ENCODE results near the gene NEBL. TPM values are rescaled to one million over a fixed set of nuclear protein-coding genes. Genes with fewer than 3 reads are reported as not detected.

Gene NEBL
- total RNA-seq, 4 donors from 2014 or later, result 52.0 to 100 (median 62.3) TPM

GRCh38 chr10:20922033-20922432 is 24.9 kb upstream of the NEBL start:
- TF ChIP-seq POLR2A (IDR thresholded peaks at IDR 0.05), result no peak
- TF ChIP-seq CTCF (IDR thresholded peaks at IDR 0.05), result no peak

GRCh38 chr10:20920061-20920460 is 22.9 kb upstream of the NEBL start:
- 74 to 82% methylated on average over 2 of the region's 2 CpGs for WGBS, 2 donors
- no peak overlapping the region for H3K4me3 ChIP-seq (ENCODE audit: low read depth, poor library complexity, severe bottlenecking)
- intact Hi-C loops (cut with DNase I; ENCODE audit: low total_unique reads), result no loop called here
- no peak for DNase-seq (ENCODE audit: low spot score in 2 of 2)
- TF ChIP-seq CTCF (IDR thresholded peaks at IDR 0.05) (no peak), POLR2A (IDR thresholded peaks at IDR 0.05) (no peak)

More at GRCh38 chr10:20922033-20922432, 24.9 kb upstream of the NEBL start:
- intact Hi-C loops (cut with DNase I; ENCODE audit: low total_unique reads), result no loop called here
- no peak for DNase-seq (ENCODE audit: low spot score in 2 of 2)
- no peak overlapping the region for H3K4me3 ChIP-seq (ENCODE audit: low read depth, poor library complexity, severe bottlenecking)
- 90 to 92% methylated on average over 4 of the region's 4 CpGs for WGBS, 2 donors

- no peak overlapping the region for H3K4me3 ChIP-seq (ENCODE audit: low read depth, poor library complexity, severe bottlenecking)
- WGBS, 2 donors, result 62 to 82% methylated on average over 4 of the region's 4 CpGs
- TF ChIP-seq POLR2A (IDR thresholded peaks at IDR 0.05) (no peak), CTCF (IDR thresholded peaks at IDR 0.05) (no peak)
- intact Hi-C loops (cut with DNase I; ENCODE audit: low total_unique reads), result no loop called here
- no peak for DNase-seq (ENCODE audit: low spot score in 2 of 2)
Measured at GRCh38 chr10:20919481-20919880, 22.4 kb upstream of the NEBL start.

- H3K4me3 ChIP-seq (ENCODE audit: low read depth, poor library complexity, severe bottlenecking), result no peak overlapping the region
- TF ChIP-seq CTCF (IDR thresholded peaks at IDR 0.05) (no peak), POLR2A (IDR thresholded peaks at IDR 0.05) (no peak)
- DNase-seq (ENCODE audit: low spot score in 2 of 2), result no peak
- WGBS, 2 donors, result 77 to 94% methylated on average over 1 of the region's 1 CpG
- intact Hi-C loops (cut with DNase I; ENCODE audit: low total_unique reads), result no loop called here
Measured at GRCh38 chr10:20916976-20917375, 19.9 kb upstream of the NEBL start.

- DNase-seq (ENCODE audit: low spot score in 2 of 2), result no peak
- WGBS, 2 donors, result 79 to 82% methylated on average over 1 of the region's 1 CpG
- H3K4me3 ChIP-seq (ENCODE audit: low read depth, poor library complexity, severe bottlenecking), result no peak overlapping the region
- TF ChIP-seq POLR2A (IDR thresholded peaks at IDR 0.05), result no peak
- intact Hi-C loops (cut with DNase I; ENCODE audit: low total_unique reads), result no loop called here
Measured at GRCh38 chr10:20912969-20913368, 15.9 kb upstream of the NEBL start.

GRCh38 chr10:20911626-20912025 is 14.5 kb upstream of the NEBL start:
- no peak for DNase-seq (ENCODE audit: low spot score in 2 of 2)
- intact Hi-C loops (cut with DNase I; ENCODE audit: low total_unique reads), result no loop called here
- no peak overlapping the region for H3K4me3 ChIP-seq (ENCODE audit: low read depth, poor library complexity, severe bottlenecking)
- 54 to 65% methylated on average over 4 of the region's 4 CpGs for WGBS, 2 donors
- TF ChIP-seq CTCF (IDR thresholded peaks at IDR 0.05) (no peak), POLR2A (IDR thresholded peaks at IDR 0.05) (no peak)
